NCI-H2196 (cell line): ENCODE results near the gene TMSB15C.

ENCODE experiments used
- DNase-seq: peaks from one replicate; lab custom pipeline; 2025; ENCODE audit not compliant: unreplicated experiment; lab: John Stamatoyannopoulos, UW

The TMSB15C gene

GRCh38 chrX:104047171-104047570 is 28.9 kb downstream of the TMSB15C start:
- no peak for DNase-seq

- DNase-seq = no peak
Measured at GRCh38 chrX:104045642-104046041, 30.4 kb downstream of the TMSB15C start.

- DNase-seq = no peak
Measured at GRCh38 chrX:104041003-104041402, 35.0 kb downstream of the TMSB15C start.

GRCh38 chrX:104039689-104040505 is 36.1 kb downstream of the TMSB15C start, which contains the start of gene H2BW2:
Gene H2BW2 (plus strand): TSS chrX:104039956. CDS start chrX:104039995, 39 bp downstream.
- DNase-seq = no peak
